ENCODE data around the gene SIVA1.

Gene SIVA1

DNA sequence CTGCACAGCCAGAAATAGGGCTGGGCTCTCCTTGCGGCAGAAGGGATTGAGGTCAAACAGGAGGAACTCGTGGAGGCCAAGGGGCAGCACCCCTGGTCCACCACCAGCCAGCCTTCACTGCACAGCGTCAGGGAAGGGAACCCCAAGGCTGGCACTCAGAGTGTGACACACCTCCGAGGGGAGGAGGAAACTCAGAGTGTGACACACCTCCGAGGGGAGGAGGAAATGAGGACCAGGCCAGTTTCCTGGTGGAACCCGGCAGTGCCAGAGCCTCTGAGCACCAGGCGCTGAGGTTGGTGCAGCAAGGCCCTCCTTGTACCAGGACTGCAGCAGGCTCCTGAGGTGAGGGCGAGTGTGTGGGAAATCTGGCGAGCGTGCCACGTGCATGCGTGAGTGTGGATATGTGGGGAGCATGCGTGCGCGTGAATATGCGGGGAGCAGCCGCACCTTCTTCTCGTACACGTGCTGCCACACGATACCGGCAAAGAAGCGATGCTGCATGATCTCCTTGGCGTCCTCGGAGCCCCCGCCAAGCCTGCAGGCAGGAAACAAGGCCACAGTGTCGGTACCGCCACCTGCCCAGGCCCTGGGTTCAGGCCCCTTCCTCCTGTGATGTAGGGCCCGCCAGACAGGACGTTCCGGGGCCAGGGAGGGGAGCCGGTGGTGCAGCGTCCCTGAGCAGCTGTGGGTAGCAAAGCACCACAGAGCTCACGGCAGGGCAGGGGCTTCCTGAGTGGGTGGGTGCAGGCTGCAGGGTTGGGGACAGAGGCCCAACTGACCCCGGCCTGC, 19.2 kb downstream of the SIVA1 start:
- no peak for DNase-seq

DNA sequence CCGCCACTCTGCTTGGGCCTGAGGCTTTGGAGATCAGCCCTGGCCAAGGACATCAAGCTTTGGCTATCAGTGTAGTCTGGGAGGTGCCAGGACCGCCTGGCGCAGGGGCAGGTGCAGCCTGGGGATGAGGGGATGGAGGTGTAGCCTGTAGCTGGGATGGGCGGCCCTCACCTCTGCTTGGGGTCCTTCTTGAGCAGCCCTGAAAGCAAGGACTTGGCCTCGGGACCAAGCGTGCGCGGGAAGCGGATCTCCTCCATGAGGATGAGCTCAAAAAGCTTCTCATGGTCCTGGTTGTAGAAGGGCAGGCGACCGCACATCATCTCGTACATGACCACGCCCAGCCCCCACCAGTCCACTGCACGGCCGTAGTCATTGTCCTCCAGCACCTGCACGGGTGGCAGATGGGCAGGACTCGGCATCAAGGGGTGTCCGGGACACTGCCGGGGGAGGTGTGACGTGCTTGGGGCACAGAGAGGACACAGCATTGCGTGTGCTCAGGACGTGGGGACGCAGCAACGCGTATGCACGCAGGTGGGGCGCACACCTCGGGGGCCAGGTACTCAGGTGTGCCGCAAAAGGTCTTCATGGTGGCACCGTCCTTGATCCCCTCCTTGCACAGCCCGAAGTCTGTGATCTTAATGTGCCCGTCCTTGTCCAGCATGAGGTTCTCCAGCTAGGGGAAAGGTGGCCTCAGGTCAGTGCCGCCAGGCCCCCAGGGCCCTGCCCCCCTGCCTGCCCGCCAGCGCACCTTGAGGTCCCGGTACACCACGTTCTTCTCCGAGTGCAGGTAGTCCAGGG, 20.0 kb downstream of the SIVA1 start:
- DNase-seq = no peak

DNA sequence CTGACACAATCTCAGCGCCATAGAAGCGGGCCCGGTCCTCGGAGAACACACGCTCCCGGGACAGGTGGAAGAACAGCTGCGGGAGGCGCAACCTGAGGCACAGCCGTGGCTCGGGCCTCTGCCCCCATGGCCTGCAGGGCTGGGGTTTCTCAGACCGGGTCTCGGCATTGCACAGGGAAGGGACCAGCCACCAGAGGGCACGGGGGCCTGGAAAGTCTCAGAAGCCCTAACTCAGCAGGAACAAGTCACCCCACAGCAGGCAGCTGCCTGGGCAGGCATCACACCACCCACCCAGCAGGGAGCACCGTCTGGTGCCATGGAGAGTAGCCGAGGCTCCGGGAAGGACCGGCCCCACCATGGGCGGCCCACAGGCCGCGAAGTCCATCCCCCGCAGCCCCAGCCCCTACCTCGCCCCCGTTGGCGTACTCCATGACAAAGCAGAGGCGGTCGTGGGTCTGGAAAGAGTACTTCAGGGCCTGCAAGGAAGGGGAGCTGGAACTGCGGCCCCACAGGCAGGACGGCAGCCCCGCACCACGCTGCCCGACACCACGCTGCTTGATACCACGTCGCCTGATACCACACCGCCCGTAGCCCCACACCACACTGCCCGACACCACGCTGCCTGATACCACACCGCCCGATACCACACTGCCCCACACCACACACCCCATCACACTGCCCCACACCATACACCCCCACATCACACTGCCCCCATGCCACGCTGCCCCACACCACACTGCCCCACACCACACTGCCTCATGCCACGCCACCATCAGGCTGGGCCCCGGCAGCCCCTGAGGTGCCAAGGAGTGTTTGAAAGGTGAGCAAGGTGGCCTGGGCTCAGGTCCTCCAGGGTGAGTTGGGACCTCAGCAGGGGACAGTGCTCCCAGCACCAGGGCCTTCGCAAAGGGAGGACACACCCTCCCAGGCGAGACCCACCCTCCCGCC, 20.8 kb downstream of the SIVA1 start:
- no peak for DNase-seq

- DNase-seq = no peak
These were observed 21.6 kb downstream of the SIVA1 start for GRCh38 chr14:104774453-104775072.

GRCh38 chr14:104775073-104775489, 22.1 kb downstream of the SIVA1 start:
- DNase-seq = no peak

DNA sequence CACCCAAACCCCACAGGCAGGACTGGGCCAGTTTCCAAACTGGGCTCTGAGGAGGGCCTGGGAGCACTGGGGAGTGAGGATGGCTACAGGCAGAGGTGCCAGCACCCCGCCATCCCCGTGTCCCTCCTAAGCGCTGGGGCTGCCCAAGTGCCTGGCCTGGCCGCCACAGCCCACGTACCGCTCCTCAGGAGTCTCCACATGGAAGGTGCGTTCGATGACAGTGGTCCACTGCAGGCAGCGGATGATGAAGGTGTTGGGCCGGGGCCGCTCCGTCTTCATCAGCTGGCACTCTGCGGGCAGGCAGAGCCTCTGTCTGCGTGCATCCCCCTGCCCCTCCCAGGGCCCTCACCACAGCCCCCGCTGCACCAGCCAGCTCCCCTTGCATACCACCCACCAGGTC, 23.5 kb downstream of the SIVA1 start:
- DNase-seq = no peak

- no peak for DNase-seq
These were observed 24.2 kb downstream of the SIVA1 start for GRCh38 chr14:104776961-104777807.

DNA sequence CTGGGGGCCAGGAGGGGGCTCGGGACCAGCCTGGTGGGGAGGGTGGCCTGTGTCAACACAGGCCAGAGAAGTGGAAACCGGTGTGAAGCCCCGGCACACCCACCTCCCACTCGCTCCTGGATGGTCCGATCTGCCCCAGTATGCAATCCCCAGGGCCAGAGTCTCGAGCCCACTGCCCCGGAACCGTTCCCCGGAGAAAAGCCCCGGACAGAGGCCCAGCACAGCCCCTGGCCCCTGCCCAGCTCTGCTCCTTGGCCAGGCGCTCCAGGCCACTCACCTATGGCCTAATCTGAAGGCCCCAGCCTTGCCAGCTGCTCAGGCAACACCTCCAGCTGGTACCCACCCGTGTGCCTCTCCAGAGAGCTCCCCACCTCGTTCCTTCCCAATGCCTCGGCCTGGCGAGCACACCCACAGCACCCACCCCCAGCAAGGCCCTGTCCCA, 24.9 kb downstream of the SIVA1 start:
- no peak for DNase-seq

- no peak for DNase-seq
These were observed 25.9 kb downstream of the SIVA1 start for GRCh38 chr14:104778694-104779331.

DNA sequence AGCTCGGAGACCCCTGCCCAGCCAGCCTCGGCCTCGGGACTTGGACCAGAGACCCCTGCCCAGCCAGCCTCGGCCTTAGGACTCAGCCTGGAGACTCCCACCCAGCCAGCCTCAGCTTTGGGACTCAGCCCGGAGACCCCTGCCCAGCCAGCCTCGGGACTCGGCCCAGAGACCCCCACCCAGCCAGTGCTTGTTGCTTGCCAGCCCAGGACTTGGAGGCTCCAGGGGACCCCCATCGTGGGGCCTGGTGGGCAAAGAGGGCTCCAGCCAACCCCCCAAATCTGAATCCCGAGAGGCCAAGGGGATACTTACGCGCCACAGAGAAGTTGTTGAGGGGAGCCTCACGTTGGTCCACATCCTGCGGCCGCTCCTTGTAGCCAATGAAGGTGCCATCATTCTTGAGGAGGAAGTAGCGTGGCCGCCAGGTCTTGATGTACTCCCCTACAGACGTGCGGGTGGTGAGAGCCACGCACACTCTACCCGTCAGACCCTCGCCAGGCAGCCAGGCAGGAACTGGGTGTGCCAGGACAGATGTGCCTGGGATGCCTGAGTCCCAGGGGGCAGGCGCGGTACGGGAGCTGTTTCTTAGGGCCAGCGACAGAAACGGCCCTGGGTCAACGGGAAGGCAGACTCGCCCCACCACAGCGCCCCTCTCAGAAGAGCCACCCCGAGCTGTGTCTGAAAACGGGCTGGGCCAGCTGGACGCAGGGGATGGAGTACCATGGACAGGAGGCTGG, 27.0 kb downstream of the SIVA1 start:
- DNase-seq = no peak

GRCh38 chr14:104780513-104781030, 27.6 kb downstream of the SIVA1 start:
- DNase-seq = no peak

DNA sequence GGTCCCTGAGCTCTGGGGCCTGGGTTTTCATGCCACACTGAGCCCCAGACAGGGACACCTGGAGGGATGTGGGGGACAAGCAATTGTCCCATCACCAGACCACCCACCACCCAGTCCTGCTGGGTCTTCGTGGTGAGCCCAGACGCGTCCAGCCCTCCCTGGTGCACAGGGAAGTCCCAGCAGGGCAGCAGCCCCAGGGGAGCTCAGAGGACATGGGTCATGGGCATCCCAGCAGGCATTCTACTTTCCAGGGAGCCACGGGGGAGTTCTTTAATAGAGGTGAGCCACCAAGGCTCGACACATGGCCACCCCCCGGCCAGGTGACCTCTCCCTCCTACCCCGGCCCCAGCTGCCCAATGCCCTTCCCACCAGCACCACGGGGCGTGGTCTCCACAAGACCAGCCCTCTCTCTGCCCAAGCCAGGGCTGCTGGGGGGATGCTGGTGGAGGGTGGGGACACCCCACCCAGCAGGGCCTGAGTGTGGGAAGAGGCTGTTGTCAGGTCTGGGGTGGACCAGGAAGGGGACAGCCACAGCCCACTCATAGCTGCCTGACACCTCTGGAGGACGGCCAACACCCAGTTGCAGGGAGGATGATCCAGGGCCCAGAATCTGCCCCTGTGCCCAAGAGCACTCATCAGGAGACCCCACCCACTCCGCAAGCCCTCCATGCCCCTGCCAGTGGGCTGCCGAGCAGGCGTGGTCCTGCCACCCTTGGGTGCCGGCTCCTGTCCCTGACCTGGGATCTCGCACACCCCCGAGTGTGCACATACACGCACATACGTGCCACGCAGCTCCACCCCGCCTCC, 28.5 kb downstream of the SIVA1 start:
- no peak for DNase-seq

- DNase-seq = no peak
These were observed 29.3 kb downstream of the SIVA1 start for GRCh38 chr14:104782086-104782807.

- no peak for DNase-seq
These were observed 29.8 kb downstream of the SIVA1 start for GRCh38 chr14:104782808-104783139.

- DNase-seq = no peak
These were observed 30.7 kb downstream of the SIVA1 start for GRCh38 chr14:104783484-104784217.

GRCh38 chr14:104784218-104784568, 31.2 kb downstream of the SIVA1 start:
- no peak for DNase-seq

DNA sequence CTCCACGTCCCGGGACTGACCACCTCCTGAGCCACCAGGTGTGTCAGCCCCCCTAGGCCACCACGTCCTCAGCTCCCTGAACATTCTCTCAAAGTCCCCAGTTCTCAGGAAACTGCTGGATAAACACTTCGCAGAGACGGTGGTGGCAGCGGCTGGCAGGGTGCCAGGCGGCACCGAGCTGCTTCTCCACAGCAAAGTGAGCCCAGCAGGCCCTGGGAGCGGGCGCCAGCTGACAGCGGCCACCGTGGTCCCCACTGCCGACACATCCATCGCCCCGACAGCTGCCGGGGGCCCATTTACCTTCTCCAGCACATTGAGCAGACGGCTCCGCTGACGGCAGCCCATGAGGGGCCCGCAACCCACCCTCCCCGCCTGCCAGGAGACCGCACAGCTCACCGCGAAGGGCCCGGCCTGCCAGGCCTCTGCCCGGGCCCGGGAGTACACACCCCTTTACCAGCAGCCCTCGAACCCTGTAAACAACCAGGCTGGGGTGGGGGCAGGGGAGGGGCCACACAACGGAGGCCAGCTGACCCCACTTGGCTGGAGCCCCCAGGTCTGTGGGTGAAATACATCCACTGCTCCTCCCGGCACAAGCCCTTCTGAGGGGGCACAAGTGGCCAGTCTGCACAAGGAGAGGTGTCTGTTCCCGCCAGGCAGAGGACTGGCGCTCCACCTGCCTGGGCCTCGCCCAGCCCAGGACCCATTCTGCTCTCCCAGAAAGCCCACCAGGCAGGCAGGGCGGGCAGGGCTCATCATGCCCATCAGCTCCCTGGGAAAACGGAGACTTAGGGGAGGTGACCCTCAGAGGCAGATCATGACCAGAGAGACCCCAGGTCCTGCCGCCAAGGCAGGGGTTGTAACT, 32.1 kb downstream of the SIVA1 start:
- DNase-seq = no peak
